HL-60 (cell line): ENCODE measurements around the gene SLC41A1.

ENCODE experiments used
- CTCF ChIP-seq: IDR thresholded peaks from one replicate; pipeline ENCODE4 v1.5.1; 2011; ENCODE audit warnings: low read length, control low read depth, inconsistent platforms; ENCODE audit not compliant: insufficient read depth
- REST ChIP-seq: IDR thresholded peaks from 2 replicates; pipeline ENCODE4 v1.6.1; 2012; ENCODE audit warnings: low read depth; ENCODE audit not compliant: insufficient replicate concordance
- SPI1 ChIP-seq: IDR thresholded peaks from 2 replicates; pipeline ENCODE4 v1.6.1; 2012; ENCODE audit warnings: low read depth, mild to moderate bottlenecking, borderline replicate concordance

- no peak for TF ChIP-seq CTCF
- no peak for TF ChIP-seq SPI1
- TF ChIP-seq REST, result no peak
These were observed 39.0 kb upstream of the SLC41A1 start for GRCh38 chr1:205851993-205852392.
